Karpas-422 (cell line): ENCODE measurements around the gene DDX3X. TPM values are rescaled to one million over a fixed set of nuclear protein-coding genes. Genes with fewer than 3 reads are reported as not detected.

Experiments used
- DNase-seq: peaks from one replicate; pipeline ENCODE4 v3.0.0-alpha.2; 2015
- H2AFZ ChIP-seq: fragments of 200-600 bp; sonication (generic); 2 replicates; pipeline ENCODE4 v1.6.1; 2014; ENCODE audit warnings: antibody characterized with exemption, low read length, mixed read lengths
- H3K27ac ChIP-seq: fragments of 200-600 bp; sonication (generic); 2 replicates; pipeline ENCODE4 v1.5.1; 2014; ENCODE audit warnings: mild to moderate bottlenecking, low read length, moderate library complexity
- H3K27me3 ChIP-seq: fragments of 200-600 bp; sonication (generic); 2 replicates; pipeline ENCODE4 v1.6.1; 2014; ENCODE audit warnings: low read length, mixed read lengths
- H3K36me3 ChIP-seq: fragments of 200-600 bp; sonication (generic); 2 replicates; pipeline ENCODE4 v1.6.1; 2014; ENCODE audit warnings: low read length, mixed read lengths; ENCODE audit not compliant: insufficient read depth
- H3K4me1 ChIP-seq: fragments of 200-600 bp; sonication (generic); 2 replicates; pipeline ENCODE4 v1.6.1; 2014; ENCODE audit warnings: mild to moderate bottlenecking, low read length, mixed read lengths
- H3K4me2 ChIP-seq: fragments of 200-600 bp; sonication (generic); 2 replicates; pipeline ENCODE4 v1.6.1; 2014; ENCODE audit warnings: low read length, low read depth, mild to moderate bottlenecking; ENCODE audit not compliant: poor library complexity, severe bottlenecking
- H3K4me3 ChIP-seq: fragments of 200-600 bp; sonication (generic); 2 replicates; pipeline ENCODE4 v1.5.1; 2014; ENCODE audit warnings: mild to moderate bottlenecking, antibody characterized with exemption, low read length, mixed read lengths
- H3K79me2 ChIP-seq: fragments of 200-600 bp; sonication (generic); 2 replicates; pipeline ENCODE4 v1.6.1; 2014; ENCODE audit warnings: mild to moderate bottlenecking, low read length, mixed read lengths
- H3K9ac ChIP-seq: fragments of 200-600 bp; sonication (generic); 2 replicates; pipeline ENCODE4 v1.6.0; 2014; ENCODE audit warnings: low read length
- H3K9me2 ChIP-seq: fragments of 200-600 bp; sonication (generic), shearing (Covaris generic); replicated peaks from 2 replicates; pipeline ENCODE4 v1.6.0; 2014; ENCODE audit warnings: mild to moderate bottlenecking, low read length, moderate library complexity; ENCODE audit not compliant: insufficient read depth
- H3K9me3 ChIP-seq: fragments of 300-700, 200-600 bp; sonication (generic); 2 replicates; pipeline ENCODE4 v1.6.1; 2014; ENCODE audit warnings: low read length, mixed read lengths
- H4K20me1 ChIP-seq: fragments of 200-600 bp; sonication (generic); 2 replicates; pipeline ENCODE4 v1.6.1; 2014; ENCODE audit warnings: mild to moderate bottlenecking, antibody characterized with exemption, low read length, low read depth; ENCODE audit not compliant: insufficient read depth
- total RNA-seq: library from RNA; depleted of rRNA; stranded (reverse); fragments of >200 nt; shearing (Covaris generic); gene quantifications from 2 replicates; pipeline ENCODE4 v1.2.3, GENCODE V29; 2014; ENCODE audit warnings: low replicate concordance

Gene DDX3X
- total RNA-seq, 1 experiment from 2014 or later: 198 TPM

DNA sequence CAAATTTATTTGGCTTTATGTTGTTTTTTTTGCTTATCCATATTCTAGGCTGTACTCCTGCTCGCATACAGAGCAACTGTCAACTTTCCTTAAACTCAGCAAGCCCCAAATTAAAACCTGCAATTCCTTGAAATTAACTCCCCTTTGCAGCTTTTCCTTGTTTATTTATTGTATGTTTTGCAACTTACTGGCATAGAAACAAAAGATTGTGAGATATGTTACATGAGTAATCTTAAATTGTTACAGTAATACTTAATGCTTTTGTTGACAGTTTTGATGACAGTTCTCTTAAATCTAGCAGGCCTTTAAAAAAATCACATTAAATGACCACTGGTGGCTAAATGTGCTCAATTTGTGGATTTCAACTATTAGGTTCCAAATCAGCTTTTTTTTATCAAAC, 4.5 kb downstream of the DDX3X start:
- H3K27ac ChIP-seq: no peak overlapping the region
- no peak overlapping the region for H3K4me2 ChIP-seq
- DNase-seq: no peak
- no peak overlapping the region for H2AFZ ChIP-seq
- H3K9ac ChIP-seq: no peak overlapping the region
- peaks cover 30% of the 10 kb centered on the region for H3K4me1 ChIP-seq
- no peaks in the 10 kb centered on the region for H3K9me2 ChIP-seq
- peaks cover 78% of the 10 kb centered on the region for H3K36me3 ChIP-seq
- H3K27me3 ChIP-seq: no peaks in the 10 kb centered on the region
- peaks cover 88% of the 10 kb centered on the region for H3K79me2 ChIP-seq
- no peaks in the 10 kb centered on the region for H3K9me3 ChIP-seq
- peaks cover 89% of the 10 kb centered on the region for H4K20me1 ChIP-seq
- no peak overlapping the region for H3K4me3 ChIP-seq

DNA sequence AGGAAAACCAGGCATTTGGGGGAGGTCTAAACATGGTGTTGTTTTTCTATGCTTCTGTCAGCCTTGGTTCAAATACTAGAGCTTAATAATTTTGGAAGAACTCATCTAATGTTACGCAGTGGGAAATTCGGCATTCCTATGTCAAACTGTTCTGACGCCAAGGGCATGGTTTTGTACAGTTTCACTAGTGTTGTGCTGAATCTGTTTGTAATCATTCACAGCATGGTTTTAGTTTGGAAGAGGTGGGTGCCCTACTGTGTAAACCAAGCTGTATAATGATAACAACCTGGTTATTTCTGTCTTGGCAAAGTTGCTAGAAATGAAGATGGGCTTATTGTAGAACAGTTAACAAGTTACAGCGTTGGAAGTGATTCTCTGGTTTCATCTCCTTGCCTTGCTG, 5.2 kb downstream of the DDX3X start:
- no peaks in the 10 kb centered on the region for H3K9me2 ChIP-seq
- no peak overlapping the region for H3K4me3 ChIP-seq
- no peak for DNase-seq
- peaks cover 28% of the 10 kb centered on the region for H3K4me1 ChIP-seq
- peaks cover 94% of the 10 kb centered on the region for H4K20me1 ChIP-seq
- H3K36me3 ChIP-seq: peaks cover 85% of the 10 kb centered on the region
- H3K4me2 ChIP-seq: no peak overlapping the region
- peaks cover 83% of the 10 kb centered on the region for H3K79me2 ChIP-seq
- no peak overlapping the region for H3K9ac ChIP-seq
- no peaks in the 10 kb centered on the region for H3K27me3 ChIP-seq
- H3K27ac ChIP-seq: no peak overlapping the region
- no peak overlapping the region for H2AFZ ChIP-seq
- H3K9me3 ChIP-seq: no peaks in the 10 kb centered on the region

DNA sequence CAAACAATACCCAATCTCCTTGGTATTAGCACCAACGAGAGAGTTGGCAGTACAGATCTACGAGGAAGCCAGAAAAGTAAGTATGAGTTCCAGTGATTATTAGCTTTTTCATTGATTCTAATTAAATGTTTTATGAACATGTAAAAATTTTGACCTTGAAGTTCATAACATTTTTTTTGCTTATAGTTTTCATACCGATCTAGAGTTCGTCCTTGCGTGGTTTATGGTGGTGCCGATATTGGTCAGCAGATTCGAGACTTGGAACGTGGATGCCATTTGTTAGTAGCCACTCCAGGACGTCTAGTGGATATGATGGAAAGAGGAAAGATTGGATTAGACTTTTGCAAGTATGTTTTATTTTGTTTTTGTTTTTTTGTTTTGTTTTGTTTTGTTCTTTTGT, 10.1 kb downstream of the DDX3X start:
- H3K27ac ChIP-seq: no peak overlapping the region
- H3K9me2 ChIP-seq: no peaks in the 10 kb centered on the region
- H2AFZ ChIP-seq: no peak overlapping the region
- no peaks in the 10 kb centered on the region for H3K9me3 ChIP-seq
- H3K79me2 ChIP-seq: peaks cover 35% of the 10 kb centered on the region
- H3K9ac ChIP-seq: no peak overlapping the region
- H3K27me3 ChIP-seq: no peaks in the 10 kb centered on the region
- no peaks in the 10 kb centered on the region for H3K4me1 ChIP-seq
- peaks cover 93% of the 10 kb centered on the region for H3K36me3 ChIP-seq
- no peak overlapping the region for H3K4me2 ChIP-seq
- H3K4me3 ChIP-seq: no peak overlapping the region
- H4K20me1 ChIP-seq: peaks cover 77% of the 10 kb centered on the region
- no peak for DNase-seq

DNA sequence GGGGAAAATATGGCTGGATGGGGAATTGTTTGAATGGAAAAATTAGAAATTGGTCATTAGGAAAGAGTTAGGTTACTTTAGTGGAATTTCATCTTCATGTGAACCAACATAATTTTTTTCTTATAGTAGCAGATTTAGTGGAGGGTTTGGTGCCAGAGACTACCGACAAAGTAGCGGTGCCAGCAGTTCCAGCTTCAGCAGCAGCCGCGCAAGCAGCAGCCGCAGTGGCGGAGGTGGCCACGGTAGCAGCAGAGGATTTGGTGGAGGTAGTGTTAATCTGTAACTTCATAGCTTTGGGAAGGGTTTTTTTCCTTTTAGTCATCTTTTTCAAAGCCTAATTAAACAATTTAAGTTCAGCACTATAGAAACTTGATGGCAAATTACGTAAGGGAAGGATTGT, 13.2 kb downstream of the DDX3X start:
- no peaks in the 10 kb centered on the region for H3K9me3 ChIP-seq
- H3K36me3 ChIP-seq: peaks cover 72% of the 10 kb centered on the region
- DNase-seq: no peak
- no peaks in the 10 kb centered on the region for H3K9me2 ChIP-seq
- no peak overlapping the region for H3K9ac ChIP-seq
- no peak overlapping the region for H2AFZ ChIP-seq
- no peak overlapping the region for H3K27ac ChIP-seq
- H3K79me2 ChIP-seq: peaks cover 5% of the 10 kb centered on the region
- H3K4me2 ChIP-seq: no peak overlapping the region
- H3K27me3 ChIP-seq: no peaks in the 10 kb centered on the region
- H4K20me1 ChIP-seq: peaks cover 50% of the 10 kb centered on the region
- H3K4me1 ChIP-seq: peaks cover 6% of the 10 kb centered on the region
- H3K4me3 ChIP-seq: no peak overlapping the region

DNA sequence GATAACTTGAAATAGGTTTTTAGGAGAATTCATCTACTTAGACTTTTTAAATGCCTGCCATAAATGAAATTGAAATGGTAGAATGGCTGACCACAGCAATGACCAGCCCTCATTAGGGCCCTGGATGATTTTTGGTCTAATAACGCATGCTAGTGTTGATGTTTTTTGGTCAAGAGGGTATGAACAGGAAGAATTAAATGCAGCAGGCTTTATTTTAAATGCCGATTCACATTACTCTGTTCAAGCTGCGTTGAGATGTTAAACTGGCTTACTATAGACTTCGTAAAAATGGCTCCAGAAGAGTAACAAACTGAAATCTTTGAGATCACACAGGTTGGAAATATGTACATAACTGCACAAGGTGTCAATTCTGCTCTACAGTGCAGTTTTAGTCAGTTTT, 14.6 kb downstream of the DDX3X start:
- no peaks in the 10 kb centered on the region for H3K27me3 ChIP-seq
- peaks cover 58% of the 10 kb centered on the region for H3K36me3 ChIP-seq
- no peaks in the 10 kb centered on the region for H3K9me3 ChIP-seq
- H4K20me1 ChIP-seq: peaks cover 40% of the 10 kb centered on the region
- H2AFZ ChIP-seq: no peak overlapping the region
- H3K9me2 ChIP-seq: no peaks in the 10 kb centered on the region
- H3K4me3 ChIP-seq: no peak overlapping the region
- H3K27ac ChIP-seq: no peak overlapping the region
- no peak overlapping the region for H3K9ac ChIP-seq
- H3K79me2 ChIP-seq: no peaks in the 10 kb centered on the region
- H3K4me1 ChIP-seq: peaks cover 7% of the 10 kb centered on the region
- no peak for DNase-seq
- no peak overlapping the region for H3K4me2 ChIP-seq

DNA sequence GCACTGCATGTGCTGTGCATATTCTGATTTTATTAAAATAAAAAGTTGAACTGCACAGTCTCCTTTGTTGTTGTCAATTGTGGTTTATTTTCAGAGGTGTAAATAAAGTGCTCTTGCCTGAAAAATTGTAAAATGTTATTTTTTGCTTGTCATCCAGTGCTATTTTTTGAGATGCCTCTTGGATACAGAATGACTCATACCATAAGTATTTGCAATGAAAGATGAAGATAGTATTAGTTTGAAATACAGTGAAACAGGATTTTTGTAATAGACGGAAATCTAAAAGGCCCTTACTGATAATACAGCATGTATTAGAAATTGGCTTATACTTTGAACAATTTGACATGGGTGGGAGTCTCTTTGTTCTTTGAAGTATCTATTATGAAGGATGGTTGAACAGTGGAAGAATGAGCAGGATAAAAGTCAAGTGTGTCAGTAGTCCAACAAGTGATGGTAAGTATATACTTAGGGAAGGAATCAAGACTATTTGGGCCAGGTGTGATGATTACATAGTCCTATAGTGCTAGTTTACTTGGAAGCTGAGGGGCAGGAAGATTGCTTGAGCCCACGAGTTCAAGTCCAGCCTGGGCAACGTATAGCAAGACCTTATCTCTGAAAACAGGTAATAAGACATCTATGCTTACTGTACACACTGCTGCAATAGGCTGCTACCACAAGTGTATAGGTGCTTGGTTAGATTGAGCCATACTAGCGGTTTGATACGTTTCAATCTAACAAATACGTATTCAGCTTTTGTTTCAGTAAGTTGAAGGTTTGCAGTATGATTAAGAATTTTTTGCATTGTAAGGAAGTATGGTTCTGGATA, 16.4 kb downstream of the DDX3X start:
- Histone ChIP-seq H3K9me2 (no peaks in the 10 kb centered on the region), H4K20me1 (peaks cover 25% of the 10 kb centered on the region), H3K9ac (no peak overlapping the region), H3K9me3 (no peaks in the 10 kb centered on the region), H2AFZ (no peak overlapping the region), H3K79me2 (no peaks in the 10 kb centered on the region), H3K36me3 (peaks cover 42% of the 10 kb centered on the region), H3K4me2 (no peak overlapping the region), H3K4me1 (peaks cover 7% of the 10 kb centered on the region), H3K27ac (no peak overlapping the region), H3K4me3 (no peak overlapping the region), H3K27me3 (no peaks in the 10 kb centered on the region)
- DNase-seq: no peak

DNA sequence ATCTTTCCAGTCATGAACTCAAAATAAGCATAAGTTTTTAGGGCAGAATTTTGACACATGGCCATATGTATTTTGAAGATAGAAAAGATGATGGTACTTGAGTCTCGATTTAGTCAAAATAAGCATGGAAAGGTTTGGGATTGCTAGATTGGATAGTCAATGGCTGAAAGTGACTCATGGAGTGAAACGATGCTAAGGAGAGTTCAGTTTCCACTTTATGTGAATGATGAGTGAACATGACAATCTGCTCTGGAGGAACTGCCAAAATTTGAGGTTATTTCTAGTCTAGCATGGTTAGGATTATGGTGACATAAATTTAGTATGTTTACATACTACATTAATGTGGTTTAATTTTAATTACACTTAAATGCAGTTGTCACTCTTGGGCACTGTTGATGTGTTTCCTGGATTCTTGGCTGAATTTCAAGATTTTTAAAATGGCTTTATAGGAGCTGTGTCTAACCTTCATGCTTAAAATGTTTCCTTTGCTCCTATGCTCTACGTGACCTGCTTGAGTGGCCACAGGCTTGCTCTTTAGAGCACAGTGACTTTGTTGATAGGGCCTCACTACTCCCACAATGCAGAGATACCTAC, 17.1 kb downstream of the DDX3X start:
- Histone ChIP-seq H3K9ac (no peak overlapping the region), H3K36me3 (peaks cover 35% of the 10 kb centered on the region), H3K27ac (no peak overlapping the region), H2AFZ (no peak overlapping the region), H4K20me1 (peaks cover 20% of the 10 kb centered on the region), H3K4me3 (no peak overlapping the region), H3K4me1 (peaks cover 7% of the 10 kb centered on the region), H3K79me2 (no peaks in the 10 kb centered on the region), H3K9me2 (no peaks in the 10 kb centered on the region), H3K27me3 (no peaks in the 10 kb centered on the region), H3K4me2 (no peak overlapping the region), H3K9me3 (no peaks in the 10 kb centered on the region)
- DNase-seq: peak; percentile 60

DNA sequence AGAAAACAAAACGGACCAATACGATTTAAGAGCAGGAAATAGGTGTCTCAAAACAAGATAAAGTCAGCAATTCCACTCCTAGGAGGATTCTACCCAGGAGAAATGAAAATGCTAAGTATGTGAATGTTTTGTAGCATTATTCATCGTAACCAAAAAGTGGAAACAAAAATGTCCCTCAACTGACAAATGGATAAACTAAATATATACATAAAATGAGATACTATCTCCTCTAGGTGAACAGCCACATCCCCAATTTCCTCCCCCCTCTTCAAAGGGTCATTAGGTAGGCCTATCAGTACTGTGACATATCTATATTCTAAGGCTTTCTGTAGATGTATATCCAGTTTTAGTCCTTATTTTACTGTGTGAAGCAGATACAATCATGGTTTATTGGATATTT, 18.0 kb downstream of the DDX3X start:
- Histone ChIP-seq H3K4me2 (no peak overlapping the region), H3K4me1 (peaks cover 7% of the 10 kb centered on the region)

More for the DNA sequence above, 18.0 kb downstream of the DDX3X start:
- H3K9ac ChIP-seq: no peak overlapping the region
- peak; percentile 54 for DNase-seq
- no peak overlapping the region for H3K4me3 ChIP-seq
- H3K27ac ChIP-seq: no peak overlapping the region
- H3K27me3 ChIP-seq: no peaks in the 10 kb centered on the region
- H3K79me2 ChIP-seq: no peaks in the 10 kb centered on the region
- H3K9me2 ChIP-seq: no peaks in the 10 kb centered on the region
- peaks cover 26% of the 10 kb centered on the region for H3K36me3 ChIP-seq
- H2AFZ ChIP-seq: no peak overlapping the region
- peaks cover 11% of the 10 kb centered on the region for H4K20me1 ChIP-seq
- H3K9me3 ChIP-seq: no peaks in the 10 kb centered on the region
